ENCODE results near the gene SCN2B. TPM values are rescaled to one million over a fixed set of nuclear protein-coding genes. Genes with fewer than 3 reads are reported as not detected.

The SCN2B gene
- total RNA-seq, 2 donors from 2014 or later: 0.07 TPM; not detected in 1

GRCh38 chr11:118136801-118137200 is 39.6 kb downstream of the SCN2B start:
- no peak for TF ChIP-seq CTCF (IDR thresholded peaks at IDR 0.05)

GRCh38 chr11:118136341-118136740 is 40.1 kb downstream of the SCN2B start:
- ATAC-seq (ENCODE audit: insufficient number of reproducible peaks, low FRiP score, low read depth): no peak
- no peak for TF ChIP-seq CTCF (IDR thresholded peaks at IDR 0.05)
- H3K36me3 ChIP-seq: no peaks in the 10 kb centered on the region
- no peak for DNase-seq (ENCODE audit: low spot score)
- no peaks in the 10 kb centered on the region for H3K4me1 ChIP-seq (ENCODE audit: control insufficient read depth in 1 of 2, low read depth in 2 of 2)
- H3K9me3 ChIP-seq: no peaks in the 10 kb centered on the region
- H3K4me3 ChIP-seq: no peak overlapping the region
- H3K27me3 ChIP-seq (replicated peaks; ENCODE audit: insufficient read depth): no peaks in the 10 kb centered on the region
- no peak overlapping the region for H3K27ac ChIP-seq

More at GRCh38 chr11:118136801-118137200, 39.6 kb downstream of the SCN2B start:
- no peak overlapping the region for H3K27ac ChIP-seq
- ATAC-seq (ENCODE audit: insufficient number of reproducible peaks, low FRiP score, low read depth): no peak
- no peak overlapping the region for H3K4me3 ChIP-seq
- H3K9me3 ChIP-seq: no peaks in the 10 kb centered on the region
- H3K27me3 ChIP-seq (replicated peaks; ENCODE audit: insufficient read depth): no peaks in the 10 kb centered on the region
- DNase-seq (ENCODE audit: low spot score): no peak
- no peaks in the 10 kb centered on the region for H3K36me3 ChIP-seq
- H3K4me1 ChIP-seq (ENCODE audit: control insufficient read depth in 1 of 2, low read depth in 2 of 2): no peaks in the 10 kb centered on the region

- Histone ChIP-seq H3K27me3 (replicated peaks; ENCODE audit: insufficient read depth) (no peaks in the 10 kb centered on the region), H3K27ac (no peak overlapping the region), H3K4me3 (no peak overlapping the region), H3K9me3 (no peaks in the 10 kb centered on the region), H3K36me3 (no peaks in the 10 kb centered on the region), H3K4me1 (ENCODE audit: control insufficient read depth in 1 of 2, low read depth in 2 of 2) (no peaks in the 10 kb centered on the region)
- DNase-seq (ENCODE audit: low spot score) (no peak), ATAC-seq (ENCODE audit: insufficient number of reproducible peaks, low FRiP score, low read depth) (no peak)
- no peak for TF ChIP-seq CTCF (IDR thresholded peaks at IDR 0.05)
Observed at GRCh38 chr11:118135796-118136165, 40.7 kb downstream of the SCN2B start.

GRCh38 chr11:118135051-118135795 is 41.2 kb downstream of the SCN2B start:
- DNase-seq (ENCODE audit: low spot score): no peak
- no peaks in the 10 kb centered on the region for H3K27me3 ChIP-seq (replicated peaks; ENCODE audit: insufficient read depth)

GRCh38 chr11:118133816-118134215 is 42.6 kb downstream of the SCN2B start:
- DNase-seq (ENCODE audit: low spot score) (no peak), ATAC-seq (ENCODE audit: insufficient number of reproducible peaks, low FRiP score, low read depth) (no peak)
- Histone ChIP-seq H3K4me3 (no peak overlapping the region), H3K27me3 (replicated peaks; ENCODE audit: insufficient read depth) (no peaks in the 10 kb centered on the region), H3K9me3 (no peaks in the 10 kb centered on the region), H3K36me3 (no peaks in the 10 kb centered on the region), H3K27ac (no peak overlapping the region), H3K4me1 (ENCODE audit: control insufficient read depth in 1 of 2, low read depth in 2 of 2) (no peaks in the 10 kb centered on the region)
- TF ChIP-seq CTCF (IDR thresholded peaks at IDR 0.05): no peak

More at GRCh38 chr11:118135051-118135795, 41.2 kb downstream of the SCN2B start:
- H3K36me3 ChIP-seq: no peaks in the 10 kb centered on the region
- no peaks in the 10 kb centered on the region for H3K4me1 ChIP-seq (ENCODE audit: control insufficient read depth in 1 of 2, low read depth in 2 of 2)
- no peak overlapping the region for H3K27ac ChIP-seq
- TF ChIP-seq CTCF (IDR thresholded peaks at IDR 0.05): no peak
- ATAC-seq (ENCODE audit: insufficient number of reproducible peaks, low FRiP score, low read depth): no peak
- H3K9me3 ChIP-seq: no peaks in the 10 kb centered on the region
- H3K4me3 ChIP-seq: no peak overlapping the region
